Subcutaneous abdominal adipose tissue (tissue), 5 donors: ENCODE results near the gene PDE11A.
"Not testable (repeated sequence)": the region's sequence is repeated elsewhere in the genome, so short reads cannot be mapped to it uniquely, and the experiment has no call there.

ENCODE experiments used
- H3K27ac ChIP-seq: one replicate; pipeline ENCODE4 v1.7.0; 2013; ENCODE audit warnings: low read depth, mild to moderate bottlenecking, inconsistent platforms, low read length, moderate library complexity
- H3K27me3 ChIP-seq, 5 donors: one replicate each; pipeline ENCODE4 v1.7.0; 2013; ENCODE audit warnings: low read length in 5 of 5, inconsistent platforms in 1 of 5; ENCODE audit not compliant: control insufficient read depth in 5 of 5, insufficient read depth in 4 of 5
- H3K36me3 ChIP-seq, 5 donors: one replicate each; pipeline ENCODE4 v1.7.0; 2013; ENCODE audit warnings: low read length in 5 of 5; ENCODE audit not compliant: control insufficient read depth in 5 of 5, insufficient read depth in 5 of 5
- H3K4me1 ChIP-seq, 5 donors: one replicate each; pipeline ENCODE4 v1.7.0; 2013; ENCODE audit warnings: low read length in 5 of 5, mild to moderate bottlenecking in 3 of 5, moderate library complexity in 1 of 5; ENCODE audit not compliant: control insufficient read depth in 5 of 5, insufficient read depth in 5 of 5
- H3K4me3 ChIP-seq, 5 donors: one replicate each; pipeline ENCODE4 v1.7.0; 2013; ENCODE audit warnings: low read length in 5 of 5, low read depth in 1 of 5
- H3K9ac ChIP-seq, 5 donors: one replicate each; pipeline ENCODE4 v1.7.0; 2013; ENCODE audit warnings: low read length in 5 of 5, mild to moderate bottlenecking in 4 of 5, moderate library complexity in 3 of 5
- H3K9me3 ChIP-seq, 5 donors: one replicate each; pipeline ENCODE4 v1.7.0; 2013; ENCODE audit warnings: low read length in 5 of 5; ENCODE audit not compliant: control insufficient read depth in 5 of 5
- donor health status: healthy.
- donor health status: healthy.
- donor health status: healthy.
- donor health status: healthy.
- donor health status: healthy.

PDE11A gene

DNA sequence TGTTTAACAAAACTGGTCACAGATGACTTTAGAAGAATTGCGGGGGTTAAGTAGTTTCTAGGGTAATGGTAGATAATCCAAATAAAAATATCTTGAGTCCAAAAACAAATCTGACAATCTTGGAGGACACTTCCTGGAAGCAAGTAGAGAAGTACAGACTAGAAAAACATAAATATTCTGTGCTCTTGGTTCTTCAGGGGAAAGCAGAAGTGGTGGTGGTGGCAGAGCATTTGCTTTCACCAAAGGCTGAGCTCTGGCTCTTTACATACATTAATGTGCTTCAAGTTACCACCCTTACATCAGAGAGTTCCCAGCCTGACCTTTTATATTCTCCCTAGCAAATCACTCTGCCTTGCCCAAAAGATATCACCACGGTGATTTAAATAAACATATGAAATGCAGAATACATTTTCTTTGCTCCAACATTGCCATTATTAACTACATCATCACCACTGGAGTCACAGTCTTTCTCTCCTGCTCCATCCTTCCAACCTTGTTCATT is 15.3 kb downstream of the PDE11A start:
- no peaks in the 10 kb centered on the region for H3K9me3 ChIP-seq
- no peak overlapping the region for H3K27ac ChIP-seq
- H3K4me1 ChIP-seq: no peaks in the 10 kb centered on the region
- no peaks in the 10 kb centered on the region for H3K36me3 ChIP-seq
- H3K9ac ChIP-seq: no peak overlapping the region
- H3K27me3 ChIP-seq: no peaks in the 10 kb centered on the region
- no peak overlapping the region for H3K4me3 ChIP-seq

DNA sequence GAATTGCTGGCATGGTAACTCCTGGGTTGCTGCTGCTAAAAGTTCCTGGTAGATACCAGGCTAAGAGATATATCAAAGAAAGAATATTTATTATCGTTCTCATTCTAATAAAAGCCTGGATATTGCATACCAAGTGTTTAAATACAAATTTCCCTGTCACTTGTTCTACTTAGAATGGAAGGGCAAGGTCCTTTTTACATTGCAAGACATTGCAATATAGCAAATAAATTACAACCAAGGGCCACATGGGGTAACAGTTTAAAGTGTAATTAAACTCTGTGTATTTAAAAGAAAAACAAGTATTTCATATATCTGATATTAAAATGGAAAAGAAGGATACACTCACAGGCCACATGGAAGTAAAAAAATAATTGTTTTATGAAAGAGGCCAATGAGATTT is 16.2 kb downstream of the PDE11A start:
- Histone ChIP-seq H3K9me3 (no peaks in the 10 kb centered on the region), H3K4me1 (no peaks in the 10 kb centered on the region), H3K4me3 (no peak overlapping the region), H3K9ac (no peak overlapping the region), H3K36me3 (no peaks in the 10 kb centered on the region), H3K27ac (no peak overlapping the region), H3K27me3 (no peaks in the 10 kb centered on the region)

DNA sequence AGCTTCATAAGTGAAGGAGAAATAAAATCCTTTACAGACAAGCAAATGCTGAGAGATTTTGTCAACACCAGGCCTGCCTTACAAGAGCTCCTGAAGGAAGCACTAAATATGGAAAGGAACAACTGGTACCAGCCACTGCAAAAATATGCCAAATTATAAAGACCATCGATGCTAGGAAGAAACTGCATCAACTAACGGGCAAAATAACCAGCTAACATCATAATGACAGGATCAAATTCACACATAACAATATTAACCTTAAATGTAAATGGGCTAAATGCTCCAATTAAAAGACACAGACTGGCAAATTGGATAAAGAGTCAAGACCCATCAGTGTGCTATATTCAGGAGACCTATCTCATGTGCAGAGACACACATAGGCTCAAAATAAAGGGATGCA is 21.3 kb downstream of the PDE11A start:
- H3K9me3 ChIP-seq, H3K4me1 ChIP-seq: not testable (repeated sequence)

DNA sequence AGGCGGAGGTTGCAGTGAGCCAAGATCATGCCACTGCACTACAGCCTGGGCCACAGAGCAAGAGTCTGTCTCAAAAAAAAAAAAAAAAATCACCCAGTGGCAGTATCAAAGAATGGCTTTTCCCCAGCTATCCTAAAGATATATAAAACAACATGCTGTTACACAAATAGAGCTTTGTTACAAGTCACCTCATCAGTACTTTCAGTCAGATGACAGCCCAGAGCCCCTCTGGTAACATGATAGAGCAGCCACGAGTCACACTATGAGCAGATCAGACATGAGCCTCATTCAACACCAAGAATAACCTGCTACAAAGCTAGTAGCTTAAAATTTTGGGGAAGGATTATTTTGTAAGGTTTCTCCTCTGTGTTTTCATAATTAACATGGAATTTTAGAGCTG is 25.2 kb downstream of the PDE11A start:
- Histone ChIP-seq H3K4me3 (no peak overlapping the region), H3K27ac (no peak overlapping the region), H3K36me3 (no peaks in the 10 kb centered on the region), H3K9ac (no peak overlapping the region), H3K9me3 (no peaks in the 10 kb centered on the region), H3K27me3 (no peaks in the 10 kb centered on the region), H3K4me1 (no peaks in the 10 kb centered on the region)

More for the DNA sequence above, 21.3 kb downstream of the PDE11A start:
- not testable (repeated sequence) for H3K9ac ChIP-seq, H3K27me3 ChIP-seq, H3K27ac ChIP-seq, H3K36me3 ChIP-seq, H3K4me3 ChIP-seq

DNA sequence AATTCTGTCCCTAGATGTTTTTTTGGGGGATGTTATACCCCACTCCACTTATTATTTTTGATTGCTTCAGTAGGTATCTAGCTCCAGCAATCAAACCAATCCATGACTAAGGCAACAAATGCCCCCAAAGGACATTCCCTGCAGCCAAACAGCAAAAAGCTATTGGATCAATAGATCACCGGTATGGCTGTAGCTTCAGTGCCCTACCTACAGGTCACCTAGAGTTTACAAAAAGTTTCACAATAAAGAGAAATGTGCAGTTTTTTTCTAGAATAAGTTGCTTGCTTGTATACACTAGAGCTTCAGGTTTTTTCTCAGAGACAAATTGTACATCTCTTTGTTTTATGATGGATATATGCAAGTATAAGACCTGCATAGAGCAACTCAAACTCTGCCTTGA is 27.7 kb downstream of the PDE11A start:
- H3K9me3 ChIP-seq: no peaks in the 10 kb centered on the region
- H3K4me1 ChIP-seq: no peaks in the 10 kb centered on the region
- no peak overlapping the region for H3K4me3 ChIP-seq
- no peaks in the 10 kb centered on the region for H3K27me3 ChIP-seq
- no peak overlapping the region for H3K9ac ChIP-seq
- no peak overlapping the region for H3K27ac ChIP-seq
- H3K36me3 ChIP-seq: no peaks in the 10 kb centered on the region

DNA sequence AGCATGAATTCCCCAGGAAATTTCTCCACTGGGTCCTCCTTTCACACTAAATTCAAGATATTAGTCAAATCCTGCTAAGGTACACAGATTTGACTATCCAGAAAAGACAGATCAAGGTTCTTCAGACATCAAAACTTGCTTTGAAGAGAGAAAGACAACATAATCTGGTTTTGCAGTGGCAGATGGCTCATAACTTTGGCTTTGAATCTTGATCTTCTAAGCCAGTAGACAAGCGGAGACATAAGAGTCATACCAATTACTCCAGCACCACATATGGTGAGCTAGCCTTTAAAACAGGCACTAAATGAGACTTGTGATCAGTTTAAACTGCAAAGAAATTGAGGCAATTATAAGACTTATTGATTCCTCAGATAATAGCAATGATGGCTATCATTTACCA is 29.3 kb downstream of the PDE11A start:
- Histone ChIP-seq H3K27ac (no peak overlapping the region), H3K4me3 (no peak overlapping the region), H3K9me3 (no peaks in the 10 kb centered on the region), H3K4me1 (no peaks in the 10 kb centered on the region), H3K36me3 (no peaks in the 10 kb centered on the region), H3K9ac (no peak overlapping the region), H3K27me3 (no peaks in the 10 kb centered on the region)

DNA sequence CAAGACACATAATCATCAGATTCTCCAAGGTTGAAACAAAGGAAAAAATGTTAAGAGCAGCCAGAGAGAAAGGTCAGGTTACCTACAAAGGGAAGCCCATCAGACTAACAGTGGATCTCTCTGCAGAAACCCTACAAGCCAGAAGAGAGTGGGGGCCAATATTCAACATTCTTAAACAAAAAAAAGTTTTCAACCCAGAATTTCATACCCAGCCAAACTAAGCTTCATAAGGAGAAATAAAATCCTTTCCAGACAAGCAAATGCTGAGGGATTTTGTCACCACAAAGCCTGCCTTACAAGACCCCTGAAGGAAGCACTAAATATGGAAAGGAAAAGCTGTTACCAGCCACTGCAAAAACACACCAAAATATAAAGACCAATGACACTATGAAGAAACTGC is 39.0 kb downstream of the PDE11A start:
- not testable (repeated sequence) for H3K4me1 ChIP-seq, H3K36me3 ChIP-seq

DNA sequence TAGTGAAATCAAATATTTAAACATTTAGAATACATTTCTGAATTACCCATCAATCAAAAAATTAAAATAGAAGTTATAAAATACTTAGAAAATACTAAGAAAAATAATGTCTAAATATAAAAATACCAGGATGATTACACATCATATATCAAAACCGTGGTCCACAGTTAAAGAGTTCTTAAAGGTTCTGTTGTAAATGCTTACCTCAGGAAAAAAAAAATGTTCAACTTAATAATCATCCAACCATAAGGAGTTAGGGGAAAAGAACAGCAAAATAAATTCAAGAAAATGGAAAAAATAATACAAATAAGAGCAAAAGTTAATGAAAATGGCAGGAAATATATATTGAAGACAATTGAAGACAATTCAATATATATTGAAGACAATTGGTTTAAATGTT is 43.2 kb downstream of the PDE11A start:
- no peak overlapping the region for H3K4me3 ChIP-seq
- no peaks in the 10 kb centered on the region for H3K4me1 ChIP-seq

More for the DNA sequence above, 39.0 kb downstream of the PDE11A start:
- H3K9ac ChIP-seq, H3K27me3 ChIP-seq, H3K4me3 ChIP-seq, H3K27ac ChIP-seq, H3K9me3 ChIP-seq: not testable (repeated sequence)

DNA sequence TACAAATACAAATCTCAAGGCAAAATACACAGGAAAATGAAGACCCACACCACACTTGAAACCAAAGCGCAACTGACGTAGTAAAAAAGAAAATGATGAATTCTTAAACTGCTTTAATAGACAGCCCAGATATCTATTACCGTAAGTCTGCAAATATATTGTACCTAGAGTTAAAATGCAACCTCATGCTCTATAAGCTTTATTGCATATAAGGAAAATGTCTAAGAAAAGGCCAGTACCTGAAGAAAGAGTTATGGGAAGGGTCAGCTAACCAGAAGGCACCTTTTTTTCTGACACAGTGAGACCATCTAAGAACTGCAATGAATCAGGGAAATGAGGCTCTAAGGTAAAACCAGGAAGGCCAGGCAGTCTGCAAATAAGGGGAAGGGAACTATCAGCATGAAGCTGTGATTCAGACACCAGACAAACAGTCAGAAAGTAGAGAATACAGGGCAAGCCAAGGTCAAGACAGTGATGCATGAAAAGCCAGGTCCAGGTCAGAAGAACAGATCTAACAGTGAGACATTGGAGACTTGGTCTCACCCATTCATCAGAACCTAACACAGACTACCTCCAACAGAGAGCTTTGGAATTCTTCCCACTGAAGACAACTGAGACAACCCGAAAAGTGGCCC is 46.9 kb downstream of the PDE11A start:
- Histone ChIP-seq H3K27ac (no peak overlapping the region), H3K9ac (no peak overlapping the region), H3K27me3 (no peaks in the 10 kb centered on the region), H3K4me3 (no peak overlapping the region), H3K36me3 (no peaks in the 10 kb centered on the region), H3K9me3 (no peaks in the 10 kb centered on the region), H3K4me1 (no peaks in the 10 kb centered on the region)

More for the DNA sequence above, 43.2 kb downstream of the PDE11A start:
- no peaks in the 10 kb centered on the region for H3K27me3 ChIP-seq
- H3K9me3 ChIP-seq: peaks cover 0 to 3% (median 0%) of the 10 kb centered on the region in 5 donors
- H3K27ac ChIP-seq: no peak overlapping the region
- no peaks in the 10 kb centered on the region for H3K36me3 ChIP-seq
- H3K9ac ChIP-seq: no peak overlapping the region

DNA sequence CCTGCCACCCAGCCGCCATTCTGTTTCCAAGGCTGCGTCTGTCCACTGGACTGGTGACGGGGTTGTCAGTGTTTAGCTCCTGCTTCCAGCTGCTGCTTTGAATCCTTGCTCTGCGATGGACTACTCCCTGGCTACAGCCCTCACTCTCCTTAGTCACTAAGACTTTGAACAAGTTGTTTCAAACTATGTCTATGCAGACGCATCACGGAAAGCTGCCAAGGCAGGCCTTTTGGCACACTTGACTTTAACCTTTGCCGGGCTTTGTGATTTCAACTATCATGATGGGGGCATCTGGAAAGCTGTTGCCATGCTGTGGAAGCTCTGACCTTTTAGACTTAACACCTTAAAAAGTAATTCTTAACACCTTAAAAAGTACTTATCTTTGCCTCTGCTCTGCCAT is 54.4 kb downstream of the PDE11A start:
- Histone ChIP-seq H3K4me3 (no peak overlapping the region), H3K27ac (no peak overlapping the region), H3K36me3 (no peaks in the 10 kb centered on the region), H3K9me3 (no peaks in the 10 kb centered on the region), H3K27me3 (no peaks in the 10 kb centered on the region), H3K9ac (no peak overlapping the region), H3K4me1 (no peaks in the 10 kb centered on the region)
